Trophoblast cell (in vitro differentiated cells and primary cell): Measurements from ENCODE around the gene SLC6A11.

Experiments used
- DNase-seq, 2 donors: peaks; one replicate each; pipeline ENCODE4 v3.0.0-alpha.2; 2016
- H2AFZ ChIP-seq: 2 replicates; pipeline ENCODE4 v1.6.1; 2013; ENCODE audit warnings: low read length, moderate library complexity, mild to moderate bottlenecking; ENCODE audit not compliant: insufficient read depth, poor library complexity
- H2AK5ac ChIP-seq: 2 replicates; pipeline ENCODE4 v1.6.1; 2013; ENCODE audit warnings: mild to moderate bottlenecking, low read length
- H2BK120ac ChIP-seq: 2 replicates; pipeline ENCODE4 v1.6.1; 2013; ENCODE audit warnings: low read length, mild to moderate bottlenecking, moderate library complexity; ENCODE audit not compliant: insufficient read depth, poor library complexity
- H2BK12ac ChIP-seq: 2 replicates; pipeline ENCODE4 v1.6.1; 2013; ENCODE audit warnings: mild to moderate bottlenecking, low read length, moderate library complexity
- H2BK5ac ChIP-seq: 2 replicates; pipeline ENCODE4 v1.6.1; 2013; ENCODE audit warnings: low read length, low read depth, moderate library complexity, mild to moderate bottlenecking; ENCODE audit not compliant: poor library complexity
- H3K14ac ChIP-seq: 2 replicates; pipeline ENCODE4 v1.6.1; 2013; ENCODE audit warnings: mild to moderate bottlenecking, low read length
- H3K18ac ChIP-seq: 2 replicates; pipeline ENCODE4 v1.6.1; 2013; ENCODE audit warnings: mild to moderate bottlenecking, low read length
- H3K23ac ChIP-seq: 2 replicates; pipeline ENCODE4 v1.6.1; 2013; ENCODE audit warnings: low read length
- H3K27ac ChIP-seq: 2 replicates; pipeline ENCODE4 v1.5.1; 2013; ENCODE audit warnings: low read depth, mild to moderate bottlenecking, inconsistent platforms, low read length, moderate library complexity
- H3K27me3 ChIP-seq: 2 replicates; pipeline ENCODE4 v1.6.1; 2013; ENCODE audit warnings: inconsistent platforms, mild to moderate bottlenecking, low read length, moderate library complexity; ENCODE audit not compliant: insufficient read depth
- H3K36me3 ChIP-seq, 2 experiments: 1 replicate in 1 of 2; 2 replicates in 1 of 2; pipeline ENCODE4 v1.6.1; 2013; ENCODE audit warnings: low read length in 2 of 2, mild to moderate bottlenecking in 2 of 2, moderate library complexity in 1 of 2; ENCODE audit not compliant: insufficient read depth in 2 of 2, control insufficient read depth in 1 of 2
- H3K4ac ChIP-seq: 2 replicates; pipeline ENCODE4 v1.6.1; 2013; ENCODE audit warnings: low read depth, mild to moderate bottlenecking, low read length, moderate library complexity
- H3K4me1 ChIP-seq, 2 experiments: 1 replicate in 1 of 2; 2 replicates in 1 of 2; pipeline ENCODE4 v1.6.1; 2013; ENCODE audit warnings: low read length in 2 of 2, mild to moderate bottlenecking in 2 of 2, moderate library complexity in 1 of 2; ENCODE audit not compliant: insufficient read depth in 2 of 2, control insufficient read depth in 1 of 2
- H3K4me2 ChIP-seq: 2 replicates; pipeline ENCODE4 v1.6.1; 2013; ENCODE audit warnings: inconsistent platforms, mild to moderate bottlenecking, low read length, moderate library complexity
- H3K4me3 ChIP-seq: 2 replicates; pipeline ENCODE4 v1.5.1; 2013; ENCODE audit warnings: mild to moderate bottlenecking, low read depth, low read length, inconsistent platforms
- H3K79me1 ChIP-seq: one replicate; pipeline ENCODE4 v1.6.1; 2013; ENCODE audit warnings: low read length
- H3K79me2 ChIP-seq: 2 replicates; pipeline ENCODE4 v1.6.1; 2013; ENCODE audit warnings: low read length, mild to moderate bottlenecking; ENCODE audit not compliant: control insufficient read depth, insufficient read depth, poor library complexity
- H3K9ac ChIP-seq: 2 replicates; pipeline ENCODE4 v1.6.1; 2013; ENCODE audit warnings: mild to moderate bottlenecking, low read length
- H3K9me3 ChIP-seq: 2 replicates; pipeline ENCODE4 v1.6.1; 2013; ENCODE audit warnings: low read depth, mild to moderate bottlenecking, control low read depth, inconsistent platforms, low read length; ENCODE audit not compliant: insufficient read depth
- H4K12ac ChIP-seq: 2 replicates; pipeline ENCODE4 v1.6.1; 2013; ENCODE audit warnings: low read depth, mild to moderate bottlenecking, low read length, moderate library complexity
- H4K8ac ChIP-seq: 2 replicates; pipeline ENCODE4 v1.6.1; 2013; ENCODE audit warnings: low read depth, mild to moderate bottlenecking, low read length, moderate library complexity
- H4K91ac ChIP-seq: one replicate; pipeline ENCODE4 v1.6.1; 2013; ENCODE audit warnings: low read depth, mild to moderate bottlenecking, low read length, moderate library complexity
- WGBS: extraction: QIAGEN DNeasy Blood & Tissue Kit; methylation state at CpG from one replicate; pipeline ENCODE4 v1.1.7; 2013; ENCODE audit warnings: missing lambda C conversion rate; ENCODE audit not compliant: insufficient read length, insufficient coverage; ENCODE audit errors: extremely low coverage; 5-methylcytosine and 5-hydroxymethylcytosine counted together

Gene SLC6A11

GRCh38 chr3:10808130-10808735 is 7.8 kb upstream of the SLC6A11 start:
- H3K9ac ChIP-seq = no peak overlapping the region
- H3K4ac ChIP-seq = no peak overlapping the region
- H4K91ac ChIP-seq = no peak overlapping the region
- DNase-seq = peak; percentile 61 to 83
- no peaks in the 10 kb centered on the region for H3K79me1 ChIP-seq
- H3K9me3 ChIP-seq = no peaks in the 10 kb centered on the region
- no CpG with 5 or more reads among the region's 1 CpG for WGBS
- H3K4me2 ChIP-seq = no peak overlapping the region
- no peak overlapping the region for H3K4me3 ChIP-seq
- H2BK120ac ChIP-seq = no peak overlapping the region
- no peak overlapping the region for H3K27ac ChIP-seq
- H4K8ac ChIP-seq = no peak overlapping the region
- H2BK5ac ChIP-seq = no peak overlapping the region
- no peak overlapping the region for H3K18ac ChIP-seq
- no peak overlapping the region for H2AK5ac ChIP-seq
- H3K4me1 ChIP-seq = peaks cover 0 to 5% of the 10 kb centered on the region in 2 experiments
- H3K23ac ChIP-seq = no peak overlapping the region
- no peak overlapping the region for H4K12ac ChIP-seq
- H3K27me3 ChIP-seq = no peaks in the 10 kb centered on the region
- H3K79me2 ChIP-seq = no peaks in the 10 kb centered on the region
- H3K14ac ChIP-seq = no peak overlapping the region
- H3K36me3 ChIP-seq = no peaks in the 10 kb centered on the region
- no peak overlapping the region for H2BK12ac ChIP-seq
- H2AFZ ChIP-seq = no peak overlapping the region

GRCh38 chr3:10808974-10809373 is 7.1 kb upstream of the SLC6A11 start:
- whole genome bisulfite sequencing = no CpG with 5 or more reads among the region's 2 CpGs

GRCh38 chr3:10810376-10810775 is 5.7 kb upstream of the SLC6A11 start:
- H2BK5ac ChIP-seq = no peak overlapping the region
- DNase-seq = peak; percentile 99 to 100
- no peaks in the 10 kb centered on the region for H3K36me3 ChIP-seq
- H2BK12ac ChIP-seq = no peak overlapping the region
- no peak overlapping the region for H4K8ac ChIP-seq
- H3K4me1 ChIP-seq = no peaks in the 10 kb centered on the region
- no peak overlapping the region for H3K23ac ChIP-seq
- H3K9ac ChIP-seq = no peak overlapping the region
- WGBS = no CpG with 5 or more reads among the region's 3 CpGs
- no peak overlapping the region for H4K12ac ChIP-seq
- no peaks in the 10 kb centered on the region for H3K9me3 ChIP-seq
- no peak overlapping the region for H3K18ac ChIP-seq
- H2AFZ ChIP-seq = no peak overlapping the region
- peaks cover 6% of the 10 kb centered on the region for H3K27me3 ChIP-seq
- no peak overlapping the region for H2BK120ac ChIP-seq
- H4K91ac ChIP-seq = no peak overlapping the region
- no peaks in the 10 kb centered on the region for H3K79me2 ChIP-seq
- no peak overlapping the region for H3K4me3 ChIP-seq
- H3K14ac ChIP-seq = no peak overlapping the region
- no peak overlapping the region for H3K4me2 ChIP-seq
- H3K27ac ChIP-seq = no peak overlapping the region
- H3K79me1 ChIP-seq = no peaks in the 10 kb centered on the region
- no peak overlapping the region for H3K4ac ChIP-seq
- H2AK5ac ChIP-seq = no peak overlapping the region

More at GRCh38 chr3:10808974-10809373, 7.1 kb upstream of the SLC6A11 start:
- peaks cover 0 to 2% of the 10 kb centered on the region in 2 experiments for H3K4me1 ChIP-seq
- no peak overlapping the region for H3K23ac ChIP-seq
- H2AFZ ChIP-seq = no peak overlapping the region
- no peaks in the 10 kb centered on the region for H3K79me2 ChIP-seq
- no peak overlapping the region for H3K4ac ChIP-seq
- no peak overlapping the region for H4K8ac ChIP-seq
- H2BK5ac ChIP-seq = no peak overlapping the region
- no peak overlapping the region for H2BK120ac ChIP-seq
- no peaks in the 10 kb centered on the region for H3K79me1 ChIP-seq
- no peaks in the 10 kb centered on the region for H3K36me3 ChIP-seq
- no peak overlapping the region for H3K18ac ChIP-seq
- H4K12ac ChIP-seq = no peak overlapping the region
- no peak overlapping the region for H2BK12ac ChIP-seq
- no peak overlapping the region for H3K27ac ChIP-seq
- H2AK5ac ChIP-seq = no peak overlapping the region
- H4K91ac ChIP-seq = no peak overlapping the region
- no peak overlapping the region for H3K14ac ChIP-seq
- no peaks in the 10 kb centered on the region for H3K9me3 ChIP-seq
- no peak overlapping the region for H3K4me3 ChIP-seq
- no peak overlapping the region for H3K9ac ChIP-seq
- no peak overlapping the region for H3K4me2 ChIP-seq
- H3K27me3 ChIP-seq = no peaks in the 10 kb centered on the region
- DNase-seq = peak; percentile 78 to 92

- Histone ChIP-seq H3K4ac (no peak overlapping the region), H2BK12ac (no peak overlapping the region), H2AK5ac (no peak overlapping the region), H3K36me3 (no peaks in the 10 kb centered on the region), H3K79me1 (no peaks in the 10 kb centered on the region), H3K9ac (no peak overlapping the region), H3K9me3 (peaks cover 4% of the 10 kb centered on the region), H3K27me3 (peaks cover 23% of the 10 kb centered on the region), H3K27ac (no peak overlapping the region), H2BK5ac (no peak overlapping the region), H3K4me3 (no peak overlapping the region), H4K91ac (no peak overlapping the region), H3K79me2 (no peaks in the 10 kb centered on the region), H3K18ac (no peak overlapping the region), H3K4me2 (no peak overlapping the region), H2AFZ (no peak overlapping the region), H4K8ac (no peak overlapping the region), H2BK120ac (no peak overlapping the region), H3K4me1 (peaks cover 0 to 9% of the 10 kb centered on the region in 2 experiments), H4K12ac (no peak overlapping the region), H3K14ac (no peak overlapping the region), H3K23ac (no peak overlapping the region)
- peak in 1 of 2 donors; percentile 19 for DNase-seq
- no CpG with 5 or more reads among the region's 1 CpG for WGBS
Observed at GRCh38 chr3:10813425-10813824, 2.6 kb upstream of the SLC6A11 start.
